ENCODE results near the gene FXYD3.

Gene FXYD3

DNA sequence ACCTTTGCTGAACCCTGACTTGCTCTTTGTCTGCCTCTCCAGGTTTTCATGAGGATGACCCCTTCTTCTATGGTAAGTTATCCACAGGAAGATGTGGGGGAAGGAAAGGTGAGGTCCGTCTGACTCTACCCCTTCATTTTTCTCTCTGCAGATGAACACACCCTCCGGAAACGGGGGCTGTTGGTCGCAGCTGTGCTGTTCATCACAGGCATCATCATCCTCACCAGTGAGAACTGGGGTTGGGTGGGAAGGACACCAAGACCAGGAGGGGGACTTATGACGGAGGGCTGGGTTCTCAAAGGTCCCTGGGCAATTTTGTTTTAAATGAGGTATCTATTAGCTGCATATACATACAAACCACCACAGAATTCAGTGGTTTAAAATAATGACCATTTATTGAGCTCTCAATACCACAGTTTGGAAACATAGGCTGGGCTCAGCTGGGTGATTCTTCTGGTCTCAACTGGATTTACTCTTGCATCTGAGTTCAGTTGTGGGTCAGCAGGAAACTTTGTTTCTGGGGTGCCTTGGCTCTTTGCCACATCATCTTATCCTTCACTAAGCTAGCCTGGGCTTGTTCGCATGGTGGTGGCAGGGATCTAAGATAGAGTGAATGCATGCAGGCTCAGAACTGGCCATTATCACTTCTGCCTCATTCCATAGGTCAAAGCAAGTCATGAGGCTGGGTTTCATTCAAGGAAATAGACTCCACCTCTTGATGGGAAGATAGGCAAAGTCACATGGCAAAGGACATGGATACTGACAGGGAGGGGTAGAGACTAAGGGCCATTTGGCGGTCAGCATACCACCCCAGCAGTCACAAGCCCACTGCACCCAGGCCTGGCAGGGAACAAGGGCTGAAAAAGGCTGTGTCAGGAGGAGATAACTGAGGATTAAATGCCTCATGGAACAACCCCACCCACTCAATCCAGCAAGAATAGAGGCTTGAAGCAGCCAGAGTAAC lies 50.8 kb downstream of the FXYD3 start:
- no peak for DNase-seq

DNA sequence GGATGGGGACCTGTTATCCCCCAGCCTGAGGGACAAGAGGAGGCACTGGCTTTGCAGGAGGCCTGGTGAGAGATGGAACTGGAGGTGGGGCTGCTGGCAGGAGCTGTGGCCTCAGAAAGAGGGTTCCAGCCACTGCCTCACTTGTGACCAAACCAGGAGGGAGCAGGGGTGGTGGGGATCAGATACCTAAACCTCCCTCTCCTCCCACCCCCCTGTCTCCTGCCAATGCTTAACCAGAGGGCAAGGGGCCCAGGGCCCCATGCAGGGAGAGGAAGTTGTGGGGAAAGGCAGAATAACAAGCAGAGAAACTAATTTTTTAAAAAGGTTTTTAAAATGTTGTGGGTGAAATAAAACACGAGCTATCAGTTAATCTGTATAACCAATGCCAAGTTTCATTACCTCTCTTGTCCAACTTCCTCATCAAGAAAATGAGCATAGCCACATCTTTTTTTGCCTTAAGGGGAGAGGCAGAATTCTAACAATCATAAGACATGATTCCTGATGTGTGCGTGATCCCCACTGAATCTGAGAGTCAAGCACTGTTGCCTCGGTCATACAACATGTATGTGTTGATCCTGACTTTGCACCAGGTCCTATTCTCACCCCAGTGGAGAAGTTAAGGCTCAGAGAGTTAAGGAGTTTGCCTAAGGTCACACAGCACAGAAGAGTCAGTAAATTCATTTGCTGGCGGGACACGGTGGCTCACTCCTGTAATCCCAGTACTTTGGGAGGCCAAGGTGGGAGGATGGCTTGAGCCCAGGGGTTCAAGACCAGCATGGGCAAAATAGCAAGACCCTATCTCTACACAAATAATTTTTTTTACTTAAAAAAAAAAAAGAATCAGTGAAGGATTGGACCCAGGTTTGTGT lies 51.9 kb downstream of the FXYD3 start:
- DNase-seq: no peak

DNA sequence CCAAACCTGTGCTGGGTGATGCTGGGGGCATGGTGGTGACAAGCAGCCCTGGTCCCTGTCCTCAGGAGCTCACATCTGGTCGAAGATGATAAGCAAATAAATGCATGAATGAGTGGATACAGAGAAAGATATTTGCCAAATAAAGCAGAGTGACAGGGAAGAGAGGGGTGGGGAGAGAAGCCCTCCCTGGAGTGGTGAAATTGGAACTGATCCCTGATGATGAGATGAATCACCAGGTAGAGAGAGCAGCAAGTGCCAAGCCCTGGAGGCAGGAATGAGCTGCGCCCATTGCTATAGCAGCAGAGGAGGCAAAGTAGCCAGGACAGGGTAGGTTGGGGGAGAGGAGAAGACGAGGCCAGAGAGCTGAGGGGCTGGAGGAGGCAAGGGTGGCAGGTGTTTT lies 52.6 kb downstream of the FXYD3 start:
- DNase-seq: no peak

DNA sequence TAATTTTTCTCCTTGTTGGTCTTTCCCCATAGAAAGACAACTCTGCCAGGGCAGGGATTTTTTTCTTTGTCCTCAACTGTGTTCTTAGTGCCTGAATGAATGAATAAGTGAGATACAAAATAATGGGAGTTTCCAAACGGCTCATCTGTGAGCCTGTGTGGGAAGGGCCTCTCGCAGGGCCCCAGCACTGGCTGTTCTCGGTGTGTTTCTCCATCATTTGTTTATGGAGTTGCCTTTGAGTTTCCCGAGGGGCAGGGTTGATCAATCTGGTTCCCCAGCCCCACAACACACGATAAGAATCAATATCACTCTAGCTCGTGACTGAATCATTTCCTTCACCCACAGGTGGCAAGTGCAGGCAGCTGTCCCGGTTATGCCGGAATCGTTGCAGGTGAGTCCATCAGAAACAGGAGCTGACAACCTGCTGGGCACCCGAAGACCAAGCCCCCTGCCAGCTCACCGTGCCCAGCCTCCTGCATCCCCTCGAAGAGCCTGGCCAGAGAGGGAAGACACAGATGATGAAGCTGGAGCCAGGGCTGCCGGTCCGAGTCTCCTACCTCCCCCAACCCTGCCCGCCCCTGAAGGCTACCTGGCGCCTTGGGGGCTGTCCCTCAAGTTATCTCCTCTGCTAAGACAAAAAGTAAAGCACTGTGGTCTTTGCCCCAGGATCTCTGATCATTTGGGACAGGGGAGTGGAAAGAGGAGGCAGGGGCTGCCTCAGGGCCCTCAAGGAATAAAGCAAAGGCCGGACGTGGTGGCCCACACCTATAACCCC lies 53.8 kb downstream of the FXYD3 start:
- DNase-seq: no peak

DNA sequence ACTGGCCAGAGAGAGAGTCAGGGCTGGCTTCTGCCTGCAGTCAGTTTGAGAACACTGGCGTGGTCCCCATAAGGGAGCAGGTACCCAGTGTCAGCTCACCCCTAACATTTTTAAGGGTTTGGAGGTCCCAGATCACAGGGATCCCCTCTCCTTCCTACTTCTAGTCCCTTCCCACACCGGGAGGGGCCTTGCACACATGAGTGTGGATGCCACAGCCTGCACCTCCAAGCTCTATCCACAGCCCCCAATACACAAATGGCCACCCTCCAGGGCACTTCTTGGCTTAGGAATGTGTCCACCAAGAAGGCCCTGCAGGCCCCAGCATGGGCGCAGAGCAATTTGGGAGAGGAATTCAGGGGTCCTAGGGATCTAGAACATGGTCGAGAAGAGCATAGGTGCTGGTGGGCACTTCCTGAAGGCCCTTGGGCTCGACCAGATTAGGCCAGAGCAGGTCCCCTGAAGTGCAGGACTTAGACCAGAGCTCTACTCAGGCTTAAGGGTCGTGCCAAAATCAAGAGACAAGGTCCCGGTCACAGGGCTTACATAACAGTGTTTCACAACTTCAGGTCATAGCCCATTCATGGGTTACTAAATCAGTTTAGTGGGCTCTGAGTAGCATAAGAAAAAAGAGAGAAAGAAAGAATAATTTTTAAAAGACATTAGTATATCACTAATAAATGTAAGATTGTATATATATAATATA lies 54.9 kb downstream of the FXYD3 start:
- DNase-seq: no peak

DNA sequence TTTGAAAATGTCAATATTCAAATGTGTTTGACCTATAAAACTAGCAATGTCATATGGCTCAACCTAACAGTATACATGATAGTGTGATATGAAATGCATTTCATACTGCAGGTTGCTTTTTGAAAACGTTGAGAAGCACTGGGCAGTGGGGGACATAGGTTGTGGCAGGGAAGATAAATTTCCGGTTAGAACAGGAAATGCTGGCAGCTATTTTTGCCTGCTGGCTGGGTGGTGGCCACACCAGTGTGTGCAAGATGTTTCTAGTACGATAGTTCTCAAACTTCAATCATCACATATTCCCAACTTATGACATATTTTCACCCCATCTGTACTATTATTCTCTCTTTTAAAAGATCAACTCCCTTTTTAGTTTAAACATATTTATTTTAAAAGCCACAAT lies 56.1 kb downstream of the FXYD3 start:
- DNase-seq: no peak
